GM03348 (cell line): Measurements from ENCODE around the gene NUPR1.
"Not testable (repeated sequence)": the region's sequence is repeated elsewhere in the genome, so short reads cannot be mapped to it uniquely, and the experiment has no call there.

Source experiments
- DNase-seq: peaks from one replicate; pipeline ENCODE4 v3.0.0; 2012; ENCODE audit warnings: low spot score

Gene NUPR1

GRCh38 chr16:28554634-28555423 is 16.1 kb upstream of the NUPR1 start:
- no peak for DNase-seq

DNA sequence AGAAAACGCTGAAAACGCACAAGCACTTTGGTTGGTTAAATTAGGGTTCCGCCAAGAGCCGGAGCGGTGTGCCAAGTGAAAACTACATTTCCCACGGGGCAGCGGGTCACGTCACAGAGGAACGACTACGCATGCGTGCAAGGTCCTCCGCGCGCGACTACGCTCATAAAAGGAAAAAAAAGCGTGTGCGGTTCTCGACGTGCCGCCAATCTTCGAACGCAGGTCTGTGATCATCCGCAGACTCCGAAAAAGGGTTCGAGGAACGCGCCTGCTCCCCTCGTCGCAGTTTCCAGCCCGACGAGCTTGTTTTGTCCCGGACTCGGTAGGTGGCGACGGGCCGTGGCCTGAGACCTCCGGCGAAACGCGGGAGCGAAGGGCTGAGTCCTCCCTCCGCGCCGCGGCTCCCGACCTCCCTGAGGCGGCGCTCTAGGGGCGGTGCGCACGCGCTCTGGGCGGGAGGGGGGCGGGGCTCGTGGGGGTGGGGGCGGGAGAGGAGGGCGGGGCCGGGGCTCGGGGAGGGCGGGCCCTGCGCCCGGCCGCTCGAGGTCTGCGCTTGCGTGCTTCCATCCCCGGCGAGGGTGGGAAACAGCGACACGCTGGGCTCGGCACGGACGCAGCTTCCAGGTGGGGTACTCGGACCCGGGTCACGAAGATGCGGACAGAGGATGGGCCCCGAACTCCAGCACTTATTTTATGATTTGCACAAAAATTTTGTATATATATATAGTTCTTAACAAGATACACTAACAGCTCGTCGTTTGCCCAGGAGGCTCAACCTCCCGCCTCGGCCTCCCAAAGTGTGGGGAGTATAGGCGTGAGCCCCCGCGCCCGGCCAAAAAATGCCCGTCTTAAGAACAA is 15.2 kb upstream of the NUPR1 start, which contains the start of gene SGF29:
TSS of gene SGF29 (plus strand) at position 145 of the 858 bp plus-strand sequence. CDS start 27,150 bp downstream, outside the sequence.
- DNase-seq: peak; percentile 99

DNA sequence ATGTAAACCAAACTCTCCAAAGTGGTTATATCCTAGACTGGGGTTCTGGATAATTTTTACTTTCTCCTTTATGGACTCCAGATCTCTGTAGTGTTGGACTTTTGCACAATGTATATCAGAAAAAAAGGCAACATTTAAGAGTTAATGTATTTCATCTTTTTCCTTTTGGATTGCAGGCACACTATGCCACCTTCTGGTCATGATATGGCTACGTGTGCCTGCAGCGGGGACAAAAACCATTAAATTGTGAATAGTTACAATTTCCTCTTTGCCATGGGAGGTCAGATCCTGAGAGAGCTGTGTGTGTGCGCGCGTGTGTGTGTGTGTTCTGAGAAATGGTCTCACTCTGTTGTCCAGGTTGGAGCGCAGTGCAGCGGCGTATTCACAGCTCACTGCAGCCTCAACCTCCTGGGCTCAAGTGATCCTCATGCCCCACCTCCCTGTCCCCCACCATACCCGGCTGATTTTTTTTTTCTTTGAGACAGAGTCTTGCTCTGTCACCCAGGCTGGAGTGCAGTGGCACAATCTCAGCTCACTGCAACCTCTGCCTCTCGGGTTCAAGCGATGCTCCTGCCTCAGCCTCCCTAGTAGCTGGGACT is 10.6 kb upstream of the NUPR1 start:
- peak; percentile 44 for DNase-seq

DNA sequence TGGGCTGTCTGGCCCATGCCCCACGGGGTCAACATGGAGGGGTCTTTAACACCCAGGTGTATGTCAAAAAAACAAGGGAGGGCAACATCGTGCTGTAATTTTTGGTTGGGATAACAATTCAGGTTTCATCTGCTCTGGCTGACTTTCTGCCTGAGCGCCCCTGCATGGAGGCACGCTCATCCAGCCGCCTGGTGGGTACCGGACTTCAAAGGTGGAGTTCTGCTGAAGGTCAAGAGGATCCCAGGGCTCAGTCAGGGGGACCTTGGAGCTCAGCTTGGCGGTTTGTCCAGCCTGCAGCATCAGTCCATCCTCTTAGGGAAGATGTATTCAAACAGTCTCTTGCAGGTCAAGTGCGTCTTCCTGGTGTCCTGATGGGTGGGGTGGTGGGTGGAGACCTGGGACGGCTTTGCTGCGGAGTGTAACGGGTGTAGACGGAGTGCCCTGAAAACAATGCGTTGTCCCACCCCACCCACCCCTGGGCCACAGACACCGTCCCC is 9.6 kb upstream of the NUPR1 start:
- no peak for DNase-seq

- DNase-seq: no peak
Observed at GRCh38 chr16:28546626-28547025, 7.9 kb upstream of the NUPR1 start.

DNA sequence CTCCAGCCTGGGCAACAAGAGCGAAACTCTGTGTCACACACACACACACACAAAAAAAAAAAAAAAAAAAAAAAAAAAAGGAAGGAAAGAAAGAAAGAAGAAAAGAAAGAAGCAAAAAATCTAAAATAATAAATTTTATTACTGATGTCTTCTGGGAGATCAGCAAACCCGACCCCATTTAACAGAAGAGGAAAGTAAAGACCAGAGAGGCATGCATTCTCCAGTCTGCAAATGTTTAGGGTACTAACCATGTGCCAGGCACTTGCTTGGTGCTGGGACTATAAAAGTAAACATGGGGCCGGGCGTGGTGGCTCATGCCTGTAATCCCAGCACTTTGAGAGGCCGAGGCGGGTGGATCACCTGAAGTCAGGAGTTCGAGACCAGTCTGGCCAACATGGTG is 7.2 kb upstream of the NUPR1 start:
- not testable (repeated sequence) for DNase-seq

- no peak for DNase-seq
Observed at GRCh38 chr16:28544998-28545397, 6.2 kb upstream of the NUPR1 start.

- DNase-seq: no peak
Observed at GRCh38 chr16:28543072-28543471, 4.3 kb upstream of the NUPR1 start.

GRCh38 chr16:28542646-28543045 is 3.9 kb upstream of the NUPR1 start:
- no peak for DNase-seq

DNA sequence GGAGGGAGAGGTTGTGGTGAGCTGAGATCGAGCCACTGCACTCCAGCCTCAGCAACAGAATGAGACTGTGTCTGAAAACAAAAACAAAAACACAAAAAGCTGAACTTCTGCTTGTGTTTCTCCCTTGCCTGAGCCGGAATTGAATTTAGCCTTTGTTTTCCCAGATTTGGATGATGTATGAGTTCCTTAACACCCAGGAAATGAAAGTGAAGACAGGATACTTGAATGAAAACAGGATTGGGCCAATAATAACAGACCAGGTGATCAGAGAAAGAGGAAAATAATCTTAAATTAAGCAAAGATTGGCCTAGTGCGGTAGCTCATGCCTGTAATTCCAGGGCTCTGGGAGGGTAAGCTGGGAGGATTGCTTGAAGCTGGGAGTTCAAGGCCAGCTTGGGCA is 1.6 kb upstream of the NUPR1 start:
- DNase-seq: no peak

GRCh38 chr16:28537964-28538732 is 626 bp downstream of the NUPR1 start:
- no peak for DNase-seq

DNA sequence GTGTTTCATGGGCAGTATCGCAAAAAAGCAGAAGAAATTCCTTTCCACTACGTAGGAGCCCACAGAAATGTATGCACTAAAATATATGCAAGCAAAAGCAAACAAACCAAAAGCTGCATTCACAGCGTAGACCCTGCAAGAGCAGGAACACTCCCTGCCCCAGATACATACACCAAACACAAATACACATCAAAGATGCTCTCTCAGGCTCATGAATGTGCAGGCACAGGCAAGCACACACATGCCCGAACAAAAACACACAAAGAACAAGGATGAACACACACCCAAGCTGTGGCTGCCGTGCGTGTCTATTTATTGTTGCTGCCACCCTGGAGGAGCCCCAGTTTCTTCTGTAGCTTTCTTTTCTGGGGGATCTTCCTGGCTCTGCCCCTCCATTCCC is 1.7 kb downstream of the NUPR1 start:
- no peak for DNase-seq

DNA sequence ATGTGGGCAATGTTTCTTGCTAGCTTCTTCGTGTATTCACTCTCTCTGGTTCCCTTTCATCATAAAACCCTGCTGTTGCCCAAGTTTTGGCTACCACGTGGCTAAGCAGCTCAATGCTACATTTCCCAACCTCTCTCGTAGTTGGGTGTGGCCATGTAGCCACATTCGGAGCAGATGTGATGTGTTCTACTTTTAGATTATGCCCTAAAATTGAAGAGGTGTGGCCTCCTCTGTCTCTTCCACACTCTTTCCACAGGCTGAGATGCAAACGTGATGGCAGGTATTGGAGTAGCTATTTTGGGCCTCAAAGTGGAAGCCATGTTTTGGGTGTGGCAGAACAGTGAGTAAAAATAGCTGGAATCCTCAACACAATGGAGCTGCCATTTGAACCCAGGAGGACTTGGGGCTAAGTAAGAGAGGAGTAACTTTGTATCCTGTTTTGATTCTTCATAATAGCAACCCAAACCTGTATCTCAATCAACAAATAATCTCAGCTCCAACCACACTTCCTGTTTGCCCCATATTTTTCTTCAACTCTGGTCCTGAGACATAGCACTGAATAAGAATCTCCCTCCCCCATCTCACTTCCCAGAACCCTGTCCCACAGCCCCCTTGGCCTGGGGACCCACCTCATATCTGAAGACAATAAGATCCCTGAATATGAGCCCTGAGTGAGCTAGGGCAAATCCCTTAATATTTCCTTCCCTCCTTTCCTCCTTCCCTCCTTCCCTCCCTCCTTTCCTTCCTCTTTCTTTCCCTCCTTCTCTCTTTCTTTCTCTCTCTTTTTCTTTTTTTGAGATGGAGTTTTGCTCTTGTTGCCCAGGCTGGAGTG is 4.0 kb downstream of the NUPR1 start:
- DNase-seq: peak; percentile 74

- no peak for DNase-seq
Observed at GRCh38 chr16:28532940-28533647, 5.7 kb downstream of the NUPR1 start.

- peak; percentile 70 for DNase-seq
Observed at GRCh38 chr16:28531777-28532744, 6.7 kb downstream of the NUPR1 start.

GRCh38 chr16:28529124-28529523 is 9.7 kb downstream of the NUPR1 start:
- DNase-seq: no peak

DNA sequence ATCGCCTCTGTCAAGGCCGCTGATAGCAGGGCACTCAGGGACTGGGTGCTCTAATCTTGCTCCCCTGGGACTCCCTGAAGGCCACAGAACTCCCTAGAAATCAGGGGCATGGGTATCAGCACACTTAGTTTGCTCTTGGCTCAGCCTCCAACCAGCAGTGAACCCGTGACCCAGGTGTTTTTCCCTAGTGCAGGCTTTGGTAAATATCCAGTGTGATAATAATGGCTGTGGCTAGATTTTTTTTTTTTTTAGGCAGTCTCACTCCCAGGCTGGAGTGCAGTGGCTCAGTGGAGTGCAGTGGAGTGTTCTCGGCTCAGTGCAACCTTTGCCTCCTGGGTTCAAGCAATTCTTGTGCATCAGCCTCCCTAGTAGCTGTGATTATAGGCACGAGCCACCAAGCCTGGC is 10.3 kb downstream of the NUPR1 start:
- no peak for DNase-seq

GRCh38 chr16:28527985-28528384 is 10.8 kb downstream of the NUPR1 start:
- DNase-seq: no peak
